K562 (cell line): Measurements from ENCODE around the gene VCX3B. TPM values are rescaled to one million over a fixed set of nuclear protein-coding genes. Genes with fewer than 3 reads are reported as not detected.

Source experiments
- ATAC-seq: fragments of 200-7000 bp; cut with Tn5 transposase; 3 replicates; pipeline ENCODE4 v1.9.1; 2020; ENCODE audit warnings: moderate library complexity
- BruUV-seq: library from RNA; stranded (reverse); fragments of 400-500 nt; replicated peaks from 2 replicates; lab custom pipeline; 2021; lab: Mats Ljungman, UMichigan
- CTCF ChIA-PET: fragments of 300-600 bp; formaldehyde crosslinking; extraction: SDS; loops from one replicate; lab custom pipeline; 2021; ENCODE audit warnings: low intra/inter-chr PET ratio; lab: Yijun Ruan, JAX
- POLR2A ChIA-PET: fragments of 300-600, 350-650 bp; sonication (Branson Sonifier 250); formaldehyde crosslinking; extraction: SDS; loops from one replicate; lab custom pipeline; 2021; ENCODE audit warnings: antibody characterized with exemption, inconsistent platforms; lab: Yijun Ruan, JAX
- DNase-seq, 4 experiments: peaks; one replicate each; pipeline versions ENCODE4 v3.0.0 to v3.0.0-alpha.2; 2011 to 2018; ENCODE audit warnings: low spot score in 3 of 4, mixed read lengths in 3 of 4; ENCODE audit errors: extremely low read depth in 1 of 4
- FAIRE-seq: peaks from 2 replicates; lab custom pipeline; 2011; peaks lifted over from hg19 to GRCh38; lab: Jason Lieb, UNC
- H2AFZ ChIP-seq: 2 replicates; pipeline ENCODE4 v1.6.0; 2011; ENCODE audit warnings: low read depth, low read length, control low read depth, inconsistent platforms
- H3K27ac ChIP-seq: fragments of 200-600 bp; 3 replicates; pipeline ENCODE4 v1.8.0; 2011; ENCODE audit warnings: low read depth, mild to moderate bottlenecking, control low read depth, inconsistent platforms, low read length, moderate library complexity, mixed read lengths; ENCODE audit errors: extremely low read depth
- H3K27me3 ChIP-seq, 2 experiments: fragments of 300-600 bp in 1 of 2; 2 replicates in 1 of 2; 3 replicates in 1 of 2; pipeline versions ENCODE4 v1.6.0 to v1.8.0; 2011; ENCODE audit warnings: inconsistent platforms in 2 of 2, low read length in 2 of 2, mild to moderate bottlenecking in 1 of 2, mixed read lengths in 1 of 2, moderate library complexity in 1 of 2; ENCODE audit not compliant: control insufficient read depth in 2 of 2, insufficient read depth in 2 of 2
- H3K36me3 ChIP-seq: fragments of 300-600 bp; 3 replicates; pipeline ENCODE4 v1.8.0; 2011; ENCODE audit warnings: mild to moderate bottlenecking, low read length, inconsistent platforms; ENCODE audit not compliant: control insufficient read depth, insufficient read depth
- H3K4me1 ChIP-seq, 2 experiments: fragments of 200-600 bp in 1 of 2; replicated peaks in 1 of 2; 2 replicates in 1 of 2; 3 replicates in 1 of 2; pipeline versions ENCODE4 v1.5.1 to v1.8.0; 2011; ENCODE audit warnings: inconsistent platforms in 2 of 2, low read length in 2 of 2, mild to moderate bottlenecking in 1 of 2, mixed read lengths in 1 of 2, moderate library complexity in 1 of 2; ENCODE audit not compliant: control insufficient read depth in 2 of 2, insufficient read depth in 2 of 2
- H3K4me2 ChIP-seq: 2 replicates; pipeline ENCODE4 v1.6.1; 2011; ENCODE audit warnings: low read length, control low read depth, inconsistent platforms, mixed read lengths; ENCODE audit not compliant: insufficient read depth
- H3K4me3 ChIP-seq: fragments of 200-600 bp; sonication (generic), shearing (Covaris generic); 2 replicates; pipeline ENCODE4 v1.5.1; 2016; ENCODE audit warnings: control low read depth, inconsistent platforms
- H3K79me2 ChIP-seq: fragments of 200-600 bp; 3 replicates; pipeline ENCODE4 v1.8.0; 2011; ENCODE audit warnings: low read length, inconsistent platforms; ENCODE audit not compliant: control insufficient read depth, insufficient read depth
- H3K9ac ChIP-seq, 2 experiments: 2 replicates each; pipeline versions ENCODE4 v1.6.0 to v1.6.1; 2011; ENCODE audit warnings: low read depth in 2 of 2, low read length in 2 of 2, control low read depth in 1 of 2, inconsistent platforms in 1 of 2, mild to moderate bottlenecking in 1 of 2, mixed read lengths in 1 of 2; ENCODE audit not compliant: insufficient read depth in 1 of 2
- H3K9me1 ChIP-seq: one replicate; pipeline ENCODE4 v1.6.0; 2011; ENCODE audit warnings: inconsistent platforms, mild to moderate bottlenecking, low read length, moderate library complexity; ENCODE audit not compliant: control insufficient read depth, insufficient read depth
- H3K9me3 ChIP-seq: replicated peaks from 2 replicates; pipeline ENCODE4 v1.5.1; 2011; ENCODE audit warnings: low read depth, low read length, inconsistent platforms; ENCODE audit not compliant: control insufficient read depth, insufficient read depth
- H4K20me1 ChIP-seq: replicated peaks from 2 replicates; pipeline ENCODE4 v1.6.1; 2011; ENCODE audit warnings: low read length, inconsistent platforms, mixed read lengths; ENCODE audit not compliant: control insufficient read depth, insufficient read depth
- COPS2 ChIP-seq: fragments of 450-650 bp; conservative IDR thresholded peaks from 2 replicates; pipeline ENCODE4 v1.6.1; 2016; ENCODE audit warnings: mild to moderate bottlenecking, moderate library complexity
- CSDE1 ChIP-seq, 2 experiments: fragments of 450-650 bp; IDR thresholded peaks; 2 replicates each; pipeline ENCODE4 v1.6.1; 2016; ENCODE audit warnings: mild to moderate bottlenecking in 1 of 2
- HMG20B ChIP-seq: fragments of 250-450 bp; sonication (Bioruptor Pico); IDR thresholded peaks from 2 replicates; pipeline ENCODE4 v1.5.0; 2021; ENCODE audit warnings: mild to moderate bottlenecking
- KAT7 ChIP-seq: sonication (generic); formaldehyde crosslinking; IDR thresholded peaks from 2 replicates; pipeline ENCODE4 v1.8.0; 2022; ENCODE audit warnings: missing genetic modification reagents, mild to moderate bottlenecking, borderline replicate concordance
- MAFF ChIP-seq: IDR thresholded peaks from 2 replicates; pipeline ENCODE4 v1.6.1; 2012; ENCODE audit warnings: low read length, improper control_type of control experiment
- MEIS2 ChIP-seq: fragments of 450-650 bp; IDR thresholded peaks from 2 replicates; pipeline ENCODE4 v1.6.1; 2014; ENCODE audit warnings: mild to moderate bottlenecking; ENCODE audit not compliant: partially characterized antibody
- RBM14 ChIP-seq: fragments of 200-400 bp; formaldehyde crosslinking; IDR thresholded peaks from 2 replicates; pipeline ENCODE4 v1.6.1; 2018; ENCODE audit warnings: low read depth, mild to moderate bottlenecking, low read length, moderate library complexity, borderline replicate concordance; ENCODE audit not compliant: insufficient read depth
- RFX1 ChIP-seq: fragments of 450-650 bp; IDR thresholded peaks from 2 replicates; pipeline ENCODE4 v1.6.1; 2016; ENCODE audit warnings: mild to moderate bottlenecking, moderate library complexity
- SAP30 ChIP-seq: fragments of 200-600 bp; sonication (generic); IDR thresholded peaks from 2 replicates; pipeline ENCODE4 v1.6.1; 2012; ENCODE audit warnings: borderline replicate concordance, low read depth, mild to moderate bottlenecking, moderate library complexity, low read length, control low read depth, inconsistent platforms; ENCODE audit not compliant: insufficient read depth, poor library complexity, severe bottlenecking
- SMARCB1 ChIP-seq: IDR thresholded peaks from 2 replicates; pipeline ENCODE4 v1.6.1; 2011; ENCODE audit warnings: improper control_type of control experiment, low read depth; ENCODE audit not compliant: insufficient read length
- ZC3H4 ChIP-seq: sonication (generic); formaldehyde crosslinking; IDR thresholded peaks from 2 replicates; pipeline ENCODE4 v1.9.0; 2021; ENCODE audit warnings: missing genetic modification reagents, borderline replicate concordance
- ZNF146 ChIP-seq: IDR thresholded peaks from one replicate; pipeline ENCODE4 v1.6.1; 2018; ENCODE audit warnings: missing compliant biosample characterization; ENCODE audit not compliant: unreplicated experiment
- ZNF239 ChIP-seq: fragments of 250-450 bp; sonication (Bioruptor Pico); IDR thresholded peaks from 2 replicates; pipeline ENCODE4 v1.4.0; 2020; ENCODE audit warnings: mild to moderate bottlenecking
- ZNF280B ChIP-seq: fragments of 250-450 bp; sonication (Bioruptor Pico); IDR thresholded peaks from 2 replicates; pipeline ENCODE4 v1.5.1; 2021; ENCODE audit warnings: mild to moderate bottlenecking
- ZSCAN32 ChIP-seq: fragments of 450-650 bp; formaldehyde crosslinking; IDR thresholded peaks from 2 replicates; pipeline ENCODE4 v1.4.0; 2020; ENCODE audit warnings: mild to moderate bottlenecking, moderate library complexity
- WGBS: fragments of 100-300 bp; shearing (Covaris generic); methylation state at CpG from one replicate; pipeline ENCODE4 v1.1.6; 2016; ENCODE audit warnings: low coverage, mixed read lengths; ENCODE audit not compliant: insufficient coverage; ENCODE audit errors: missing lambda C conversion rate; 5-methylcytosine and 5-hydroxymethylcytosine counted together
- in situ Hi-C: fragments of 300-500 bp; cut with MboI; formaldehyde crosslinking; loops from 4 replicates; pipeline ENCODE4 v1.15.0; 2018; ENCODE audit warnings: inconsistent platforms, mixed read lengths
- intact Hi-C: fragments of 100-400 bp; cut with micrococcal nuclease; formaldehyde crosslinking; loops from 2 replicates; pipeline ENCODE4 v1.14.2; 2022
- polyA plus RNA-seq, 8 experiments: library from polyadenylated mRNA; depleted of rRNA in 4 of 8; stranded (reverse) in 5 of 8; unstranded in 3 of 8; fragments of >200 nt; fragmentation: Nextera tagmentation in 2 of 8; fragmentation: Illumina TruSeq in 1 of 8; extraction: Ambion mirVana in 2 of 8; extraction: Trizol in 1 of 8; gene quantifications; 2 replicates each; pipeline versions ENCODE4 v1.2.1 to v1.2.3, GENCODE V29; 2011 to 2014; ENCODE audit warnings: inconsistent platforms in 1 of 8, missing spikeins in 1 of 8
- total RNA-seq, 7 experiments: library from RNA; depleted of rRNA in 6 of 7; stranded (reverse); fragments of >200 nt in 6 of 7; fragmentation: Illumina TruSeq in 2 of 7; extraction: Trizol in 2 of 7; gene quantifications; 2 replicates each; pipeline versions ENCODE4 v1.2.1 to v1.2.3, GENCODE V29; 2011 to 2021; ENCODE audit warnings: low replicate concordance in 1 of 7
- TF ChIP-seq, protein P1 (sequence below): sonication (generic); formaldehyde crosslinking; IDR thresholded peaks from 2 replicates; pipeline ENCODE4 v1.8.0; 2022; ENCODE audit warnings: missing genetic modification reagents, mild to moderate bottlenecking, borderline replicate concordance
- TF ChIP-seq, protein P2 (sequence below): fragments of 450-650 bp; IDR thresholded peaks from 2 replicates; pipeline ENCODE4 v1.6.1; 2014; ENCODE audit warnings: low read depth, mild to moderate bottlenecking, moderate library complexity, borderline replicate concordance
- TF ChIP-seq, protein P3 (sequence below): fragments of 250-450 bp; sonication (Bioruptor Pico); IDR thresholded peaks from 2 replicates; pipeline ENCODE4 v1.8.0; 2021; ENCODE audit warnings: moderate library complexity, mild to moderate bottlenecking, inconsistent platforms

Gene VCX3B
- total and polyA plus RNA-seq, 9 of the 15 experiments (the other 6 are each of a cell fraction or from before 2014, with no cell fraction given), result 0.27 to 14.6 (median 3.2) TPM

DNA sequence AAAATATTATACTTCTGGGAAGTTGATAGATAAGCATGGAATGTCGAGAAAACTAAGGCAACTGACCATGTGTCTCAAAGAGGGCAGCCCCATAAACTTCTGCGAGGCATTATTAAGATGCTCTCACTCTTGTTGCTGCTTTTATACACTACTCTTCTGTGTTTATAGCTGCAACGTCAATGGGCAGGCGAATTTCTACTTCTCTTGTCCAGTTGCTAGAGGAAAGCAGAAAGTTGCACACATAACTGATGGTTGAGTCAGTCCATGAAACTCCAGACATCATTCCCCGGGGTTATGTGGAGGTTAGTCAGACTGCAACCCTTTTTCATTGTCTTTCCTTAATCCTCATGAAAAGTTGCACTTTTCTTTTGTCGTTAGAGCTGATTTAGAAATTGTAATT, 39.8 kb downstream of the VCX3B start:
- Histone ChIP-seq H4K20me1 (no peaks in the 10 kb centered on the region), H3K27ac (no peak overlapping the region), H3K79me2 (no peaks in the 10 kb centered on the region), H3K4me2 (no peak overlapping the region), H3K4me3 (no peak overlapping the region), H3K9ac (no peak overlapping the region), H3K4me1 (no peaks in the 10 kb centered on the region), H2AFZ (no peak overlapping the region), H3K36me3 (no peaks in the 10 kb centered on the region), H3K9me3 (no peaks in the 10 kb centered on the region), H3K9me1 (no peaks in the 10 kb centered on the region), H3K27me3 (no peaks in the 10 kb centered on the region)
- BruUV-seq, result no TSS peak
- no peak for FAIRE-seq
- no peak for ATAC-seq
- DNase-seq, result no peak
- intact Hi-C loops, result no loop called here
- no peak for TF ChIP-seq SMARCB1
- TF ChIP-seq CSDE1 (IDR thresholded peaks at IDR 0.05), result no peak
- TF ChIP-seq, protein P1, sequence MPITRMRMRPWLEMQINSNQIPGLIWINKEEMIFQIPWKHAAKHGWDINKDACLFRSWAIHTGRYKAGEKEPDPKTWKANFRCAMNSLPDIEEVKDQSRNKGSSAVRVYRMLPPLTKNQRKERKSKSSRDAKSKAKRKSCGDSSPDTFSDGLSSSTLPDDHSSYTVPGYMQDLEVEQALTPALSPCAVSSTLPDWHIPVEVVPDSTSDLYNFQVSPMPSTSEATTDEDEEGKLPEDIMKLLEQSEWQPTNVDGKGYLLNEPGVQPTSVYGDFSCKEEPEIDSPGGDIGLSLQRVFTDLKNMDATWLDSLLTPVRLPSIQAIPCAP (CRISPR knock-in tag), result no peak
- TF ChIP-seq KAT7 (CRISPR knock-in tag), result no peak
- no peak for TF ChIP-seq COPS2
- no peak for TF ChIP-seq ZNF280B (CRISPR knock-in tag)
- TF ChIP-seq SAP30, result no peak
- no peak for TF ChIP-seq MAFF
- TF ChIP-seq ZSCAN32 (CRISPR knock-in tag), result no peak
- TF ChIP-seq ZNF146, result no peak
- TF ChIP-seq, protein P2, sequence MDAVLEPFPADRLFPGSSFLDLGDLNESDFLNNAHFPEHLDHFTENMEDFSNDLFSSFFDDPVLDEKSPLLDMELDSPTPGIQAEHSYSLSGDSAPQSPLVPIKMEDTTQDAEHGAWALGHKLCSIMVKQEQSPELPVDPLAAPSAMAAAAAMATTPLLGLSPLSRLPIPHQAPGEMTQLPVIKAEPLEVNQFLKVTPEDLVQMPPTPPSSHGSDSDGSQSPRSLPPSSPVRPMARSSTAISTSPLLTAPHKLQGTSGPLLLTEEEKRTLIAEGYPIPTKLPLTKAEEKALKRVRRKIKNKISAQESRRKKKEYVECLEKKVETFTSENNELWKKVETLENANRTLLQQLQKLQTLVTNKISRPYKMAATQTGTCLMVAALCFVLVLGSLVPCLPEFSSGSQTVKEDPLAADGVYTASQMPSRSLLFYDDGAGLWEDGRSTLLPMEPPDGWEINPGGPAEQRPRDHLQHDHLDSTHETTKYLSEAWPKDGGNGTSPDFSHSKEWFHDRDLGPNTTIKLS, result no peak
- no peak for TF ChIP-seq MEIS2
- TF ChIP-seq ZC3H4 (CRISPR knock-in tag), result no peak
- no peak for TF ChIP-seq ZNF239 (CRISPR knock-in tag)
- TF ChIP-seq, protein P3, sequence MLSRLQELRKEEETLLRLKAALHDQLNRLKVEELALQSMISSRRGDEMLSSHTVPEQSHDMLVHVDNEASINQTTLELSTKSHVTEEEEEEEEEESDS (CRISPR knock-in tag), result no peak
- TF ChIP-seq RBM14, result no peak
- TF ChIP-seq HMG20B, result no peak
- no peak for TF ChIP-seq RFX1
- in situ Hi-C loops, result no loop called here
- ChIA-PET POLR2A (no interaction called here), CTCF (no interaction called here)
- 0% methylated on average over 6 of the region's 6 CpGs for WGBS
